Measurements from ENCODE around the gene GALNT9.
"Not testable (repeated sequence)": the region's sequence is repeated elsewhere in the genome, so short reads cannot be mapped to it uniquely, and the experiment has no call there.

Gene GALNT9

DNA sequence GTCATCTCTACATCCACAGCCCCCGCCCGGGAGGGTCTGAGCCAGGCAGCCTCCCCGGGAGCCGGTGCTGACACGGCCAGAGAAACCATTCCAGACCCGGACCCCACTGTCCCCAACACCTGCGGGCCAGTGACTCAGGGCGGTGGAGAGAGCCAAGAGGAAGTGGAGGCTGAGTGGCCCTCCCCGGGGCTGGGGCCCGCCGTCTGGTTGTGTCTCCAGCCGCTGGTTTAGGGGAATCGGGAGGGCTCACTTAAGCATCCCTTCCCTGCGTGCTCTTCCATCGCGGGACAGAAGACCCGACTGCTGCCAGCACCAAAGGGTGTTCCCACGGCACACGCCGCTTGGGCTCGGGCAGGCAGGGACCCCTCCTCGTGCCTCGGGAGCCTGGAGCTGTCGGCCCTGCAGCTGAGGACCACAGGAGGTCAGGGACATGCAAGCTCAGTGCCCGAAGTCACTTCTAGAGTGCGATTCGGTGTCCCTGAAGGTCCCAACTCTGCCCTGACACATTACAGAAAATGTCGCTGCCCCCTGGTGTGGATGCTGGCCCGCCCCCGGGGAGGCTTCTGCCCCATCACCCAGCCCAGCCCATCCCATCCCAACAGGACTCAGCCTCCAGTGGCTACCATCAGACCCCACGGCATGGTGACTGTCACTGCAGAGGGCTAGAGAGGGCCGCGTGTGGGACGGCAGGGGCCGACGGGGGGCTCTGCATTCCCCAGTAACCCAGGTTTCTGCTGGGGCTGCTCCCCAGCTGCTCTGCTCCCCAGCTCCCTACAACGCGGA lies 50.8 kb downstream of the GALNT9 start:
- no peak for DNase-seq

DNA sequence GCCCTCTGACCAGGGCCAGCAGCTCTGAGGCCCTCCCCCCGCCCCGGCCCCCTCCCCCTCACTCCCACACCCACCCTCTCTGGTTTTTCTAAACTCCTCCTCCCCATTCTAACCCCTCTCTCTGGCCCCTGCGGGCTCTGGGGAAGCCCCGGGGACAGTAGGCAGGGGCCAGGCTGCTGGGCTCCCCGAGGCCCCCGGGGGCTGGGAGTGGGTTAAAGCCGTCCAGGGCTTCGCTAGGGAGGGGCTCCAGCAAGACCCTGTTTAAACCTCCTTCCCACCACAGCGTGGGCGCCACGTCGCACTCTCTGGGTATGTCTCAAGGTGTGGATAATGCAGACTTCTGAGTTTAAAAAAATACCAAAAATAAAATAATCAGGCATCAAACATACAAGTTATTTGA lies 51.4 kb downstream of the GALNT9 start:
- no peak for DNase-seq

DNA sequence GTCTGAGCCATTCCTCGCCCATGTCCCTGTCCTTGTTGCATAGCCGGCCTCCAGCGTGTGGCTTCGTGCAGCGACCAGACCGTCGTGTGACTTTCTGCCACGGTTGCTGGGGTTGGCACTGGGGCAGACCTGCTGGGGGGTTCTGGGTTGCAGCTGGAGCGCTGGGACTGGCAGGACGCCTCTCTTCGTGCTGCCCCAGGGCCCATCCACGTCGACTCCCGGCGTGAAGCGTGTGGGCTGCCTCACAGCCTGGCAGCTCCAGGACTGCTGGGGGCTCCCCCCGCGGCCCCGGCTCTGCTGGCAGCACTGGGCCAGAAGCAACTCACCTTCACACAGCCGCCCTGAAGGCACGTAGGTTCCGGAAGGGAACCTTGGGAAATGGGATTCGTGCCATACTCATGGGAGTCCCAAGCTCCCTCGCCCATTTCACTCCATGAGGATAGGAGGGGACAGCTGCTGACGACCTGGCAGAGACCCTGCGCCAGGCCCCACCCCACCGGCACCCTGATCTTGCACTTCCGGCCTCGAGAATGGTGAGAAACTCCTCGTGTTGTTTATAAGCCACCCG lies 51.9 kb downstream of the GALNT9 start:
- DNase-seq = no peak

DNA sequence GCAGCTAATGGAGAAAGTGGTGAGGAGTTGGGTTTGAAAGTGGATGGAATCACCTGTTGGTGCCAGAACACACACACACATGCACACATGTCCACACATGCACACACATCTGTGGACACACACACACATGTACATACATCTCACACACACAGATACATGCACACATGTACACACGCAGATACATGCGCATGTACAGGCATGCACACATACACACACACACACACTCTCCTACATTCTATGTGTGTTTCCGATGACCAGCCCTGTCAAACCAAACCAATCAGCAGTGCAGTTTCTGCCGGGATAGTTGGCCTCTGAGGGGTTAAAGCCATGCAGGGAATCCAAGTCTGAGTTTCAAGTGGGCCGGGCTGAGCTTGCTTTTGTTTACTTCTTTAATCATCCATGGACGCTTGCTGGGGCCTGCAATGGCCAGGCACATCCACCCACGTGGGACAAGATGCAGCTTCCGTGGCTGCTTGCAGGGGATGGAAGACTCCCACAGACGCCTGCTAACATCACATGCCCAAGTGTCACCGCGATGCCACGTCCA lies 52.5 kb downstream of the GALNT9 start:
- no peak for DNase-seq

DNA sequence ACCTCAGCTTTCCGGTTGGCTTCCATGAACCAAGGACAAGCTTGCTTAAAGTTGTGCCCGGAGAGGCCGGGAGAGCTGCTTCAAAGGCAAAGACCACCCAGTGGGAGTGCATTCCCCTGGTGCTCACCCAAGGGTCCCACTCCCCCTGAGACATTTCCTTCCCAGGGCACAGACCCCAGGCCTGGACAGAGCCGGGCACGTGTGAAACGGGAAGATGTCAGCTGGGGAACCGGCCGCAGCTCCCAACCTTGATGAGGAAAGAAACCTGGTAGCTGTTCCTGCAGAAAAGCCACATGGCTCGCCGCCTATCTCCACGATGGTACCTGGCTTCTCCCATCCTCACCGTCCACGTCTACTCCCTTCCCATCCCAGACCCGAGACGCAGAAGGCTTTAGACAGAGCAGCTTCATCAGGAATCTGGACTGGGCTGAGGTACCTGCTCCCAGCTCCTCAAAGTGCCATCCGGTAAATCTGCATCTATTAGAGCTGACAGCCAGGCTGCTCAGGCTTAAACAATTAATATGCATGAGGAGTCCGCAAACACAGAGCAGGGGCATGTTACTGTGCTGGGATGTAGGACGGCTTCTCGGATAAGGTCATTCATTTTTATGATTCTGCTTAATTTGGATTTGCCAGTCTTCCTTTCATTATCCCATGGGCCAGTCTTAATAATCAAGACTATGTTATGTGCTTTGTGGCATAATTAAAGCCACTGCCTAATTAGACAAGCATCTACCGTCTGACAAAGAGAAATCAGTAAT lies 53.1 kb downstream of the GALNT9 start:
- no peak for DNase-seq

DNA sequence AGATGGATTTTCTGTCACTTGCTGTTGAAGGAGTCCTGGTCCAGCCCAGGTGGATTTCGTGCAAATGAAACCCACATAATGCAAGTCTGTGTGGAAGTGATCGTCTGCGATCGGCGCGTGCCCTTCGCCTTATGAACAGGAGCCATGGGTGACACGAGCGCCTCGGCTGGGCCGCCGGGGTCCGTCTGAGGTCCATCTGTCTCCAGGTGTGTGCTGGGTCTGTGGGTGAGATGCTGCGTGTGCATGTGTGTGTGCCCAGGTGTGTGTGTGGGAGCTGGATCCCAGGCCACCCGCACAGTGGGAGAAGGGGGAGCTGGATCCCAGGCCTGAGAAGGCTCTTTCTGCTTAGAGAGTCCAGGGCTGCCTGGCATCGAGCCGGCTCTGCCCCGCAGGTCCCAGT lies 53.8 kb downstream of the GALNT9 start:
- DNase-seq = no peak

DNA sequence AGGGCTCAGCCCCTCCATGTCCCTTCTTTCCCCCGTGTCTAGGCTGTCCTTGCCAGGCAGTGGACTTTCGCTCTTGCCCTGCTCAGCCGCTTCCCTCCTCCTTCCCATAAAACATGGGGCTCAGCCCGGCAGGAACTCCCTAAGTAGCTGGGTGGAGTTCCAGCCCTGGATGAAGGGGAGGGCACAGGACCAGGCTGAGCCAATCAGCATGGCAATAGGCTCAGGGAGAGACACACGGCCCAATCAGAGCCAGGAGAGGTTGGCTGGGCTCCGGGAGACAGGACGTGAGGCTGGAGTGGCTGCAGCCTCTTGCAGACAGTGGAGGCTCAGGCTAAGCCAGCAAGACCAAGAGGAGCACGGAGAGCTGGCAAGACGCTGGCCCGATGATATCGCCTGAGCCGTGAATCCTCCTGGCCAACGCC lies 54.3 kb downstream of the GALNT9 start:
- no peak for DNase-seq

DNA sequence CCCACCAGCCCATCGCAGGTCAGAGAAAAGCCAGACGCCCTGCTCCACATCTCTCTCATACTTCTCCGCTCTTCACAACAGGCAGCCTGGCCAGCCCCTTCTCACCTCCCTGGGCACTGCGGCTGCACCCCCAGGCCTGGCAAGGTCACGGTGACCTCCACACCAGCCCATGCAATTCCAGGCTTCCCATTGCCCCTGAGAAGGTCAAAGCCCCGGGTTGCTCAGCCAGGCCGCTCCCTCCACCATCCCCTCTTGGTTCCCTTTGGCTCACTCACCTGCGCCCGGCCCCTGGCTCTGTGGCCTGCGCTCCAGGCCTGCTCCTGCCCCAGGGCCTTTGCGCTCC lies 55.4 kb downstream of the GALNT9 start:
- DNase-seq = no peak

DNA sequence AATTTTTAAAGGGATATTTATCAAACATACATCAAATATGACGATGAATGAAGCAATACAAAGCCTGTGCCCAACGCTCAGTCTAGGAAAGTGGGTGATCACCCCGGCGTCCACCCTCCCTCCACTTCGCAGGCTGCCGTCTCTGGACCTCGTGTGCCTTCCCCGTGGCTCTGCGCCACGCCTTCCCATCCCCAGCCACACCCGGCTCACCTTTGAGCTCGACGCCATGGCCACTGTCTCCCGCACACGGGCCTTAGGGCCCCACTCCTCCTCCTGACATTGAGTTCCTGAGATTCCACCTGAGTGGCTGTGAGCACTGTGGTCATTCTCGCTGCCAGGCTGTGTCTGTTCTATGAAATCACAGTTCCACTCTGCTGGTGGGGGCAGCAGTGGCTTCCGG lies 56.7 kb downstream of the GALNT9 start:
- DNase-seq = no peak

DNA sequence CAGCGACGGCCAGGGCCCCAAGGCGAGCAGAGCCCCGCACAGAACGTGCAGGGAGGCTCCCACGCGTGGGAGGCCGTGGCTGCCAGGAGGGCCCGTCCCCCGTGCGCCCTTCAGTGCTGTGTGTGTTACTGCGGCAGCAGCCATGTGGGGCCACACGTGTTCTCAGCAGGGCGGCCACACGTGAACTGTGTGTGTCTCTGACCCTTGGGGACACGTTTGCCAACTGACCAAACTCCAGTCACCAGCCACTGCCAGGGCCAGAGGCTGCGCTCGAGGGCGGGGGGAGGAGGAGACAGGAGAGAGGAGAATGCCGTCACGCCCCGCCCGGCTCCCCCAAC lies 57.7 kb downstream of the GALNT9 start:
- no peak for DNase-seq

DNA sequence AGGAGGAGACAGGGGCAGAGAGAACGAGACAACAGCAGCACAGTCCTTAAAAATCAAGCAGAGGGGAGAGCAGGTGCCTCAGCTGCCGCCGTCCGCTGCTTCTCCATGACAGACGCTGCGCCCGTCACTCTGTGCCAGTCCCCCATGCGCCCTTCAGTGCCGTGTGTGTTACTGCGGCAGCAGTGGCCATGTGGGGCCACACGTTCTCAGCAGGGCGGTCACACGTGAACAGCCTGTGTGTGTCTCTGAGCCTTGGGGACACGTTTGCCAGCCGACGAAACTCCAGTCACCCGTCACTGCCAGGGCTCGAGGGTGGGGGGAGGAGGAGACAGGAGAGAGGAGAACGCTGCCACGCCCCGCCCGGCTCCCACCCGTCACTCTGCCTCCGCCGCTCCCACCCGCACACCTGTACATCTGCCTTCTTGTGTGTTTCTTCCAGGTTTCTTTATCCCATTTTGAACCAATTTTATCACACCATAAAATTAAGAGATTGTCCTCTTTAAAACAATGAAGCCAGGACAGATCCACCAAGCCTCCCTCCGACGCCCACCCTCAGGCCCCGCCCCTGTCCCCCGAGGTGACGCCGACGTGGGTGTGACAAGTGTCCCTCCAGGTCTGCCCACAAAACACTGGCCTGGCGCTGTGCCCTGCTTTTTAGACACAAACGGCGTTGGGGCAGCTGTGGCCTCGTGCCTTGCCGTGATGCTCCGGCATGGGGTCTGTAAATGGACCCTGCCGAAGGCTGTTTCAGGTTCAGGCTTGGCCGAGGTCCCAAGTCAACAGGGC lies 58.2 kb downstream of the GALNT9 start:
- no peak for DNase-seq

DNA sequence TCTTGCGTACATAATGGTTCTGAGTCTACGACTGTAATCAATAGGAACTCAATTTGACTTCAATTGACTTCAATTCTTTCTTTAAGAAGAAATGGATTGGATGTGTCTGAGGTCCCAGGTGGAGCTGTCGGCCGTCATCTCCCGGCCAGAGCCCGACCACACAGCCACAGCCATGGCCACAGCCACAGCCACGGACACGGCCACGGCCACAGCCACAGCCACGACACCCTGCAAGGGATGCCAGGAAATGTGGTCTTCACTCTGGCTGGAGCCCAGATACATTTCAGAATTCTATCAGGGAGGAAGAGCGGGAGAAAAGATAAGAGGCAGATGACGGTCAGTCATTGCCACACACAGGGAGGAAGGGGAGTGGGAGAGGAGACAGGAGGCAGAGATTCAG lies 58.9 kb downstream of the GALNT9 start:
- DNase-seq = no peak

DNA sequence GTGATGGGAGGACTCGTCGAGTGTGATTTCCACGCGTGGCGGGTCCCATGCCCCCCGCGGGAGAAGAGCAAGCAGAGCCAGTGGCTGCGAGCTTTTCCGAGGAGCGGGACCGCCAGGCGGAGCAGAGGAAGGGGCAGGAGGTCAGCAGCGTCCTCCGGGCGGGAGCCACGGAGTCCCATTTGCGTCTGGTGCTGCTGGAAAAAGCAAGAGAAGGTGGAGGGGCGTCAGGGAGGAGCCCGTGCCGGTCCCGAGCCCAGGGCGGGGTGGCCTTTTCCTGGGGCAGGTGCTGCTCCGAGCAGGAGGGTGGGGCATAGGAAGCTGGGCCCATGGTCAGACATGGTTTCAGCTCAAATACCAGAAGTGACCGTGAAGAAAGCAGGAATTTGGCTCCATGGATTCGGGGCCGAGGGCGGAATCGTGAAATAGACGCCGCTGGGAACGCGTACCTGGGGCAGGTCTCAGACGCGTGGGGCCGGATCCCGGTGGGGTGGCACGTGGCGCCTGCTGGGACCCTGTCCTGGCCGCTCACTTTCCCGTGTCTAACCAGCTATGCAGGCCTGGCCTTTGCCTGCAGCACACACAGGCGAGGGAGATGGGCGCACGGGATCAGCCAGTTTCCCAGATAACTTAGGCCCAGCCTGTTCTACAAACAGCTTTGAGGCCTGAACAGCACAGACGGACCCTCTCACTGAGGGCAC lies 60.0 kb downstream of the GALNT9 start:
- DNase-seq = no peak

DNA sequence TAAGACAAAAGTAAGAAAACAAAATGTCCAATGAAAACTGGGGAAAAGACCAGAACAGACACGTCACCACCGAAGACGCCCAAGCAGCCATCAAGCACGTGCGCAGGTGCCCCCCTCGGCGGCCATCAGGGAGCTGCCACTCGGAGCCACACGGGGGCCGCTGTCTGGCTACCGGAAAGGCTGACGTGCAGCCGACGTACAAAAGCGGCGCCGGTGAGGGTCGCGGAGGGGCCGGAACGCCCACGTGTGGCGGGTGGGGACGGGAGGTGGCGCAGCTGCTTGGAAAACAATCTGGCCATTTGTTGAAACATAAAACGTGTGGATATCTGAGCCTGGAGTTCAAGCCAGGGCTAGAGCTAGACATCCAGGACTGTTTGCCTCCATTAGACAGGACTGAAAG lies 60.7 kb downstream of the GALNT9 start:
- no peak for DNase-seq

DNA sequence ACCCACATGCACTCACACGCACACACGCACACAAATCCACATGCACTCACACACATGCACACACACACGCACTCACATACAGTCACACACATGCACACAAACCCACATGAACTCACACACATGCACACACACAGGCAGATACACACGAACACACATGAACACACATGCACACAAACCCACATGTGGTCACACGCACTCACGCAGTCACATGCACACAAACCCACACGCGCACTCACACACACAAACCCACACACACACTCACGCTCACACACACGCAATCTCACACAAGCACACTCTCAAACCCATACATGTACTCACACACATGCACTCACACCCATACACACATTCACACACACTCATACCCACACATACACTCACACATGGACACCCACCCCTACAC lies 61.5 kb downstream of the GALNT9 start:
- no peak for DNase-seq

DNA sequence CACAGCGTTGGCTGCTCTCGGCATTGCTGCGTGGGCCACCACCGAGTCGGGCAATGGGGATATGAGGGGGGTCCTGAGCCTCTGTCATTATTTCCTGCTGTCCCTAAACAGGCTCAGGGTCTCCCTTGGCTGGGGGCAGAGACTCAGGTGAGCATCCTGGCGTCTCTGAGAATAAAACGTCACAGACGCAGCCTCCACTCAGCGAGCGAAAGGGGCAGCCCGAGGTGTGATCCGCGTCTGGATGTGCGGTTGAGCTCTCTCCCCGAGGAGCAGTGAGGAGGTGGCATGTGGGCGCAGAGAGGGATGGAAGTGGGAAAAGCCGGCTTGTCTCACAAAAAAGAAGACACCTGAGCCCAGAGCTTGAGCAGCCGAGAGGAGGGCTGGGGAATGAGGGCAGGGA lies 62.6 kb downstream of the GALNT9 start:
- DNase-seq = no peak

DNA sequence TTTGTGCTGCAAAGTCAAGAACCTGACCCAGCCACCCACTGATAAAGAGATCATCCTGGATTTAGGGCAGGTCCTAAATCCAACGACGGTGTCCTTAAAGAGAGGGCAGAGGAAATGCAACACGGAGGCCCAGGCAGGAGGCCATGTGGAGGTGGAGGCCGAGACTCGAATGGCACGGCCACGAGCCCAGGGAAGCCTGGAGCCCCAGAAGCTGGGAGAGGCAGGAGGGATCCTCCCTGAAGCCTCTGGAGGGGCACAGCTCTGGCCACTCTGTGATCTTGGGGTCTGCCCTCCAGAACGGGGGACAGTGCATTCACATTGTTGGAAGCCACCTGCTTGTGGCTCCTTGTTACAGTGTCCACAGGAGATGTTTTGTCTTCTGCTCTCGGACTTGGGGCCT lies 63.0 kb downstream of the GALNT9 start:
- no peak for DNase-seq

DNA sequence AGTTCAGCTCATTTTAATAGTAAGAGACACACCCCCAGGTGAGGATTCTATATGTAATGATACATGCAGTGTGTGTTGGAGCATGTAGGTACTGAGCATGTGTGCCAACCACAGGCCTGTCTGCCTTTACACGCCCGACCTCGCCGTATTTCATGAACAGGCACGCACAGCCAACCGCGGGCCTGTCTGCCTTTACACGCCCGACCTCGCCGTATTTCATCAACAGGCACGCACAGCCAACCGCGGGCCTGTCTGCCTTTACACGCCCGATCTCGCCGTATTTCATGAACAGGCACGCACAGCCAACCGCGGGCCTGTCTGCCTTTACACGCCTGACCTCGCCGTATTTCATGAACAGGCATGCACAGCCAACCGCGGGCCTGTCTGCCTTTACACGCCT lies 63.6 kb downstream of the GALNT9 start:
- DNase-seq = not testable (repeated sequence)

DNA sequence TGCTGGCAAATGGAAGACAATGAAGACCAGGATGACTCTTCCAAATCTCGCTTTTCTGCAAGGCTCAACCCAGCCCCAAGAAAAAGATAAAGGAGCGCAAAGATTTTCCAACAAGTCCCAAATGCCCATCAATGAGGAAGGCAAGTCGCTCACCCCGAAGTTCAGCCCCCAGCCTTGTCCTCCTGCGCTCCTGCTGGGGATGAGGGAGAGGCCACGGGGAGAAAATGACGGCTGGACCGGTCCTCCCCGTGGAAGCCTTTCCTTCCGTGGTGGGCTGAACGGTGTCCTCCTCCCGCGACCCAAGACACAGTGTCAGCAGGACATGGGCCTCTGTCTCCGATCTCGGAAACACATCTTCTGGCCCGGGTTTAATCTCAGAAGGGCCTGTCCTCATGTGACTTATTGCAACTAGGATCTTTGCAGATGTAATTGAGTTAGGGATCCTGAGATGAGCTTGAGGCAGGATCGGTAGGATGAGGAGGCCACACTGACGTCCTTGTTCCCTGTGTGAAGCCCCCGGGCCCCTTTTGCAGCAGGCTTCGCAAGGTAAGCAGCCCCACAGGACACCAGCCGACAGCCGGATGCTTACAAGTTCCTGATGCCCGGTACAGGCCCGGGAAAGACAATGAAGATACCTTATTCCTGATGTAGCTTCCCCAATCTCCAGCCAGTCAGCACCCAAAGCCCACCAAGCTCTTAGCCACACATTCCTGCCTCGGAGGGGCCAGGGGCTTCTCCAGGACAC lies 64.2 kb downstream of the GALNT9 start:
- no peak for DNase-seq

DNA sequence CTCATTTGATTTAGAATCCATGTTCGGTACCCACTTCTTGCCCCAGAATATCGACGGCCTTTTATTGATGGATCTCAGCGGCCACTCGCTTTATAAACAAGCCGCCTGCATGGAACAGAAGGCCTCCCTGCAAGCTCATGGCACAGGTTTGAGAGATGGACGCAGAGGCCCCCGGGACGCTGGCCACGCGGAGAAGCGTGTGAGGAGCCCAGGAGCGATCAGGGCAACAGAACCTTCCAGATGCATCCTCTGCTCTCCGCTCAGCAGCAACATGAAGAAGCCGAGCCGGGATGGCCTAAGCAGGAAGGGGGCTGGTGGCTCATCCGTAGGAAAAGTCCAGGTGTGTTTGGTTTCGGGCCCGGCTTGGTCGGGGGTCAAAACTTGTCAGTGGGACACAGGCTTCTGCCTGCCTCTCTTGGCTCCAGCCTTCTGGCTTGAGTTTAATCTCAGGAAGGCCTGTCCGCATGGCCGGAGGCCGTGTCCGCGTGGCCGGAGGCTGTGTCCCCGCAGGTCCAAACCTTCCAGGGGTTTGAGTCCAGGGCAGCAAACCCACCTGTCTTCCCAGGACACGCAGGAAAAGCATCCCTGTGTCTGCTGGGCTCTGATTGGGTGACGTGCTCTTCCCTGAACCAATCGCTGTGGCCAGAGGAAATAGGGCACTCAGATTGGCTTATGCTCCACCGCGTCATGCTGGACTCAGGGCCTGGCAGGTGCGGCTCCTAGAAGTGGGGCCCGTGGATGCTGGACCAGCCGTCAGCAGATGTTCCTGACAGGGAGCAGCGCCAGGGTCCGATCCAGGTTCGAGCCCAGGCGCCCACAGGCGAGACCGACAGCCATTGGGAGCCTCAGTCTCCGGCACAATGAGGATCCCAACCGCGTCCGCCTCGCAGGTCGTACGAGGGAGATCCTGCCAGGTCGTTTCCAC lies 65.0 kb downstream of the GALNT9 start:
- no peak for DNase-seq
